Stomach (tissue), 4 donors: ENCODE measurements around the gene CDH12.

Experiments
- CTCF ChIP-seq, 7 experiments: fragments of 450-650 bp in 4 of 7; fragments of 200-600 bp in 3 of 7; sonication (generic) in 3 of 7; IDR thresholded peaks; one replicate each; pipeline ENCODE4 v1.5.1; 2016 to 2019; ENCODE audit warnings: antibody characterized with exemption in 7 of 7, control low read depth in 2 of 7, mild to moderate bottlenecking in 1 of 7
- POLR2A ChIP-seq, 4 donors: fragments of 450-650 bp; IDR thresholded peaks; one replicate each; pipeline ENCODE4 v1.6.1; 2016; ENCODE audit warnings: antibody characterized with exemption in 4 of 4, control low read depth in 2 of 4, mild to moderate bottlenecking in 1 of 4, moderate library complexity in 1 of 4

GRCh38 chr5:21783074-21783679 is 1070.0 kb downstream of the CDH12 start:
- TF ChIP-seq POLR2A (IDR thresholded peaks at IDR 0.05) (no peak), CTCF (IDR thresholded peaks at IDR 0.05) (no peak)
